ENCODE measurements around the gene AFAP1. TPM values are rescaled to one million over a fixed set of nuclear protein-coding genes. Genes with fewer than 3 reads are reported as not detected.

AFAP1 gene
- total RNA-seq, 1 experiment from 2014 or later: 42.1 TPM

DNA sequence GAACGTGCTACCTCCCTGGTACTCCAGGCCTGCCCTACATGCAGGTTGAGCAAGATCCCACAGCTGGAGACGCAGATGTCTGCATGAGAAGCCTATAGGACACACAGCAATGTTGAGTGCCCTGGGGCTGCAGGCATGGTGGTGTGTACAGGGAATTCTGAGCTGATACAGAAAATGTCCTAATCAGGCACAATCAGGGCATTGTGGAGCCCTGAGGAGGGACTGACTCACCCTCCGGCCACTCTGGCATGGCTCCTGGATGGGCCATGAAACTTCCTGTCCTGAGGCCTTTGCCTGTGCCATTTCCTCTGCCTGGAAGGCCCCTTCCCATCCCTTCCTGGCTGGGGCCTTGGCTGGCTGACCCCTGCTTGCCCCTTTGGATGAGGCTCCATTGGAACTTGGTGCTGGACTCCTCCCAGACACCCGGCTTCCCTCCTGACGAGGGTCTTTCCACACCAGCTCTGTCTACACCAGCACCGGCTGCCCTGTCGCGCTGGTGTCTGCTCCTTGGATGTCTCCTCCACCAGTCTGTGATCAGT, 16.7 kb upstream of the AFAP1 start:
- Histone ChIP-seq H3F3A (ENCODE audit: low read length, unreplicated experiment) (no peaks in the 10 kb centered on the region), H3K4me1 (ENCODE audit: insufficient read depth, low read length) (peaks cover 38% of the 10 kb centered on the region), H3K79me2 (ENCODE audit: low read length) (no peaks in the 10 kb centered on the region), H3K36me3 (ENCODE audit: low read depth, low read length) (no peaks in the 10 kb centered on the region), H2AFZ (ENCODE audit: low read length) (peak overlapping the region; percentile 42; the same call in 1 of the 2 replicates), H3K4me2 (ENCODE audit: low read length) (no peak overlapping the region), H4K20me1 (ENCODE audit: low read length) (no peaks in the 10 kb centered on the region), H3K27ac (ENCODE audit: low read length) (peak overlapping the region; percentile 88), H3K9me2 (replicated peaks; ENCODE audit: low read length) (no peaks in the 10 kb centered on the region), H3K9ac (ENCODE audit: low read length) (no peak overlapping the region; the same call in 1 of the 2 replicates), H3K9me3 (ENCODE audit: low read length) (no peaks in the 10 kb centered on the region), H3K27me3 (ENCODE audit: low read length) (no peaks in the 10 kb centered on the region), H3K4me3 (ENCODE audit: low read length) (no peak overlapping the region)
- DNase-seq: peak; percentile 86
- intact Hi-C loops (cut with micrococcal nuclease): no loop called here
- TF ChIP-seq EZH2 (IDR thresholded peaks at IDR 0.05; ENCODE audit: low read length, unreplicated experiment) (no peak), EZH2phosphoT487 (IDR thresholded peaks at IDR 0.05; ENCODE audit: borderline replicate concordance, low read length) (no peak), CTCF (conservative IDR thresholded peaks at IDR 0.05; ENCODE audit: low read depth, low read length) (no peak)
- peak; percentile 88 for ATAC-seq
- no TSS peak for BruUV-seq (replicated peaks)
- CTCF ChIA-PET: no interaction called here
- POLR2A ChIA-PET (ENCODE audit: unreplicated experiment): no interaction called here

- no peaks in the 10 kb centered on the region for H4K20me1 ChIP-seq (ENCODE audit: low read length)
- H3K27ac ChIP-seq (ENCODE audit: low read length): peak overlapping the region; percentile 88
- H3K36me3 ChIP-seq (ENCODE audit: low read depth, low read length): no peaks in the 10 kb centered on the region
- H3K9ac ChIP-seq (ENCODE audit: low read length): no peak overlapping the region
- ChIA-PET CTCF (no interaction called here), POLR2A (ENCODE audit: unreplicated experiment) (no interaction called here)
- DNase-seq (no peak), ATAC-seq (no peak)
- no peak for TF ChIP-seq EZH2 (IDR thresholded peaks at IDR 0.05; ENCODE audit: low read length, unreplicated experiment)
- no peak for TF ChIP-seq CTCF (conservative IDR thresholded peaks at IDR 0.05; ENCODE audit: low read depth, low read length)
- TF ChIP-seq EZH2phosphoT487 (IDR thresholded peaks at IDR 0.05; ENCODE audit: borderline replicate concordance, low read length): no peak
- H3K79me2 ChIP-seq (ENCODE audit: low read length): no peaks in the 10 kb centered on the region
- no peaks in the 10 kb centered on the region for H3K9me3 ChIP-seq (ENCODE audit: low read length)
- intact Hi-C loops (cut with micrococcal nuclease): no loop called here
- H2AFZ ChIP-seq (ENCODE audit: low read length): no peak overlapping the region
- no peak overlapping the region for H3K4me2 ChIP-seq (ENCODE audit: low read length)
- no peaks in the 10 kb centered on the region for H3F3A ChIP-seq (ENCODE audit: low read length, unreplicated experiment)
- peaks cover 32% of the 10 kb centered on the region for H3K4me1 ChIP-seq (ENCODE audit: insufficient read depth, low read length)
- no peak overlapping the region for H3K4me3 ChIP-seq (ENCODE audit: low read length)
- no peaks in the 10 kb centered on the region for H3K9me2 ChIP-seq (replicated peaks; ENCODE audit: low read length)
- BruUV-seq (replicated peaks): no TSS peak
- no peaks in the 10 kb centered on the region for H3K27me3 ChIP-seq (ENCODE audit: low read length)
These were observed 15.7 kb upstream of the AFAP1 start for GRCh38 chr4:7955393-7955792.

DNA sequence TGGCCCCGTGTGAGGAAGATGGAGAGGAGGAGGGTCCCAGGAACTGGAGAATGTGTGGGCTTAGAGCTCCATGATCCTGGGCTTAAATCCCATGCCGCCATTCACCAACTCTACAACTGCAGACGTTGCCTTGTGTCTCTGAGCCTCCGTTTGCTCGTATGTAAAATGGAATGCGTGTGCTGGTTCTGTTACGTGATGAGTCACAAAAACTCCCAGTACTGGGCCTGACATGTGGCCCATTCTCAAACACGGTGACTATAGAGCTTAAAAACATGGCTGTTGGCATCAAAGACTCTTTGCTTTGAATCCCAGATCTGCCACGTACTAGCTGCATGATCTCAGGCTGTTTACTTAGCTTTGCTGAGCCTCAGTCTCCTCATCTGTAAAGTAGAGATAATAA, 13.0 kb upstream of the AFAP1 start:
- H2AFZ ChIP-seq (ENCODE audit: low read length): no peak overlapping the region
- POLR2A ChIA-PET (ENCODE audit: unreplicated experiment): no interaction called here
- H3K4me3 ChIP-seq (ENCODE audit: low read length): no peak overlapping the region
- H3K9me2 ChIP-seq (replicated peaks; ENCODE audit: low read length): no peaks in the 10 kb centered on the region
- DNase-seq (no peak), ATAC-seq (no peak)
- H3K9ac ChIP-seq (ENCODE audit: low read length): no peak overlapping the region
- TF ChIP-seq EZH2 (IDR thresholded peaks at IDR 0.05; ENCODE audit: low read length, unreplicated experiment) (no peak), EZH2phosphoT487 (IDR thresholded peaks at IDR 0.05; ENCODE audit: borderline replicate concordance, low read length) (no peak), CTCF (conservative IDR thresholded peaks at IDR 0.05; ENCODE audit: low read depth, low read length) (no peak)
- H3K4me2 ChIP-seq (ENCODE audit: low read length): no peak overlapping the region
- peaks cover 21% of the 10 kb centered on the region for H3K4me1 ChIP-seq (ENCODE audit: insufficient read depth, low read length)
- no peaks in the 10 kb centered on the region for H4K20me1 ChIP-seq (ENCODE audit: low read length)
- CTCF ChIA-PET: interaction anchor here (0.6 kb wide), 1 partner anchor 20 kb away, joined by 3 read pairs; no protein-coding TSS in a partner anchor
- no peak overlapping the region for H3K27ac ChIP-seq (ENCODE audit: low read length)
- H3F3A ChIP-seq (ENCODE audit: low read length, unreplicated experiment): no peaks in the 10 kb centered on the region
- no peaks in the 10 kb centered on the region for H3K36me3 ChIP-seq (ENCODE audit: low read depth, low read length)
- no peaks in the 10 kb centered on the region for H3K79me2 ChIP-seq (ENCODE audit: low read length)
- no peaks in the 10 kb centered on the region for H3K27me3 ChIP-seq (ENCODE audit: low read length)
- H3K9me3 ChIP-seq (ENCODE audit: low read length): no peaks in the 10 kb centered on the region
- BruUV-seq (replicated peaks): no TSS peak
- intact Hi-C loops (cut with micrococcal nuclease): no loop called here
